AG08396 (cell line): ENCODE results near the gene ABHD12.
"Not testable (repeated sequence)": the region's sequence is repeated elsewhere in the genome, so short reads cannot be mapped to it uniquely, and the experiment has no call there.

Experiments used
- DNase-seq: peaks from one replicate; pipeline ENCODE4 v3.0.0; 2012; ENCODE audit warnings: low spot score, mixed read lengths

ABHD12 gene

DNA sequence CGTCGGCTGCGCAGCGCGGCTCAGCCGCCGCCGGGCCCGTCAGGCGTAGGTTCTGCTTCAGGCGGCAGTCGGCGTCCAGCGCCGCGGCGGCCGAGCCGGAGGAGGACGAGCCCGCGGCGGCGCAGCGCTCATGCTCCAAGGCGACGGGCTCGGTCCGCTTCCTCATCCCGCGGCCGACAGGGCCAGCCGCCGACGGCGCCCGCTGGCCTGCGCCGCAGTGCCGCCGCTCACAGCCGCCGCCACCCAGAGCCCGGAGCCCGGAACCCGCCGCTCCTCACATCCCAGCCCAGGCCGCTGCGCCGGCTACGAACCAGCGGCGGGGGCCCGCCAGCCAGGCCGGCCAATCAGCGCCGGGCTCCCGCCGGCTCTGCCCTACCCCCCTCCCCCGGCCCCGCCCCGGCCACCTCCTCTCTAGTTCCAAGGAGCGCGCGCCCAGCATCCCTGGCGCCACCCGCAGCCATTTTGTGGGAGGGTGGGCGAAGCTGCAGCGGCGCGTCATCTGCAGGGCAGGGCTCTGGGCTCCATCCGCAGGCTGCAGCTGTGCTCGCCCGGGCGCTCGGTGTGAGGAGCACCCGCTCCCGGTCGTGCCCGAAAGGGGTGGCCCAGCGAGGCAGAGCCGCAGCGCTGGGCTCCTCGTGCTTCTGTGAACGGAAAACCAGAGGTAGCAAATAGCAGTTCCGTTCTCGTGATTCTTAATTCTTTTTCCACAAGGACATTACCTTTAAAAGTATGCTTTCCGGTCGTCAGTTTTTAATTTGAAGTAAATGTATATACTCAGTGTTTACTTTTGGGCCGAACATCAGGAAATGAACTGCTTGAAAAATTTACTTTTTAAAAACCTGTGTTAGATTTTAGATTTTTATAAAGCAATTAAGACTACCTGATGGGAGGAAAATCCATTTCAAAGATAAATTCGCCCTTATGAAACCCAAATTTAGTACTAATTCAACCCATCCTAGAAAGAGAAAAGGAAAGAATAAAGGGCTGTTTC, at the start of gene ABHD12:
ABHD12 (minus strand) TSS at position 298 of the 991 bp plus-strand sequence; CDS start at position 166, 132 bp downstream.
- peak; percentile 97 for DNase-seq

DNA sequence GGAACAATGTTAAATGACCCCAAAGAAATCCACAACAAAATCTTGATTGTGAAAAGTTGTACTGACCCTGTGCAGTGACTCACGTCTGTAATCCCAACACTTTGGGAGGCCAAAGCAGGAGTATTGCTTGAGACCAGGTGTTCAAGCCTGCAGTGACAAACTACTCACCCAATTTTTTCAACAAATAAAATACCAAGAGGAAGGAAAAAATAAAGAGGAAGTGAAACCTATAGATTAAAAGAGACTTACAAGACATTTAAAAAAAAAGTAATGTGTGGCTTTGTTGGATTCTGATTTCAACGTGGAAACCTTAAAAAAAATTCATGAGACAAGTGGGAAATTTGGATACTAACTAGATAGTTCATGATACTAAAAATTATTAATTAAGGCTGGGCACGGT, 48.7 kb upstream of the ABHD12 start:
- DNase-seq, result no peak

DNA sequence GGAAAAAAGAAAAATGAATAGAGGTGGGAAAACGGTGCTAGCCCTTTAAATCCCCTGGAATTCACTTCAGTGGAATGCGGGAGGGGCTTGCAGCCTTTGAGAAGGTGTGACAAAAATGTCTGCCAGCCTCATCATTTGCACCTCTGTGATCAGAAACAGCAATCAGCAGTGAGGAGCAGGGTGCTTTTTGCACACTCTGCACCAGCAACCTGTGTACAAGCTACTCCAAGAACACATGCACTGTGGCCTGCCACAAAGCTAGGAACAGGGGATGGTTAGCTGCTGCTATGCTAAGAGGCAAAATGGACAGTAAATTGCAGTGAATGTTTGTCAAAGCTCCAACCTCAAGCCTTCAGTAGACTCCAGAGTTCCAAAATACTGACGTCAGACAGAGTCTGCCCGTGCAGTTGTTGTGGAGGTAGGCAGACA, 46.5 kb upstream of the ABHD12 start:
- DNase-seq, result no peak

DNA sequence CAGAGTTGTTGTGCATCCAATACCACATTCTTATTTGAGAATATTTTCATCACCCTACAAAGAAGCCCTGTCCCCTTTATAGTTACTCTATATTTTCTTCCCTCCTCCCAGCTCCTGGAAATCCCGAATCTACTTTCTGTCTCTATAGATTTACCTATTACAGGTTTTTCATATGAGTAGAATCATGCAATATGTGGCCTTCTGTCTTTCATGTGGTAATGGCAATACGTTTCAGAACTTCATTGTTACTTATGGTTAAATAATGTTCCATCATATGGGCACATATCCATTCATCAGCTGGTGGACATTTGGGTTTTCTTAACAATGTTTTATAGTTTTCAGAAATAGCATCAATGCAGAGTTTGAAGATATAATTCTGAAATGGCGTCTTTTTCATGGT, 33.9 kb upstream of the ABHD12 start:
- no peak for DNase-seq

DNA sequence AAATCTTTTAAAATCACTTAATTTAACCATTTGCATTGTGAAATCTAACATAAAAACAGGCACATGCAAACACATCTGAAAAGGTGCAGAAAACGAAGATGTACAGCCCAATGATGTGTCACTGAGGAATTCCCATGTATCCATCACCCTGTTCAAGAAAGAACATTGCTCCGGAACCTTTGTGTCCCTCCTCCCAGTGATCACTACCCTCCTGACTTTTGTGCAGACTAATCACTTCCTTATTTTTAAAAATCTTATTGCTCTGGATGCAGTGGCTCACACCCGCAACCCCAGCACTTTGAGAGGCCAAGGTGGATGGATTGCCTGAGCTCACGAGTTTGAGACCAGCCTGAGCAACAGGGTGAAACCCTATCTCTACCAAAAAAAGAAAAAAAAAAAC, 31.4 kb upstream of the ABHD12 start:
- DNase-seq, result no peak

DNA sequence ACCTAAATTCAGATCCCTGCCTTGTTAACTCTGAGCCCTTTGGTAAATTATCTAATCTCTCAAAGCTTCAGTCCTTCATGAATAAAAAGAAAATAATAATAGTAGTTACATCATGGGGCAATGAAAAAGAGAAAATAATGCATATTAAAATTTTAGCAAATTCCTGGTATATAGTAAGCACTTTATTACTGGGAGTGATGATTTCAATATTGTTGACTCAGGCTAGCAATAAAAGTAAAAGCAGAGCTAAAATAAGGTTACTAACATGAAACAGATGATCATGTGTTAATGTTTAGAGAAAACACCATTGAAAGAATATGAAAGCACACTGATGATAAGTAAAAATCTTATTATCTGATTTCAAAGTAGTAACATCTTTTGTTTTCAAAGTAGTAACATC, 30.5 kb upstream of the ABHD12 start:
- DNase-seq, result no peak

DNA sequence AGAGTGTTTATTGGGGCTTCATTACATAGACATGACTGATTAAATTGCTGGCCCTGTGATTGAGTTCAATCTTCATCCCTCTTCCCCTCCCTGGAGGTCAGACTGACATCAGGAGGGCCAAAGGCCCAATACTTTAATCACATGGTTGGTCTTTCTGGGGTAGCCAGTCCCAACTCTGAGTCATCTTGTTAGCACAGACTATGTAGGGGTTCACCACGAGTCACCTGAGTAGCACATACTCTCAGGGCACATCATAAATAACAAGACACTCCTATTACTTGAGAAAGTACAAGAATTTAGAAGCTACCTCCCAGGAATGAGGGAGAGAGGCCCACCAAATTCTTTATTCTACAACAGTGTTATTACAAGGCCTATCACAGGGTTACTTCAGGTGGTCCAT, 28.1 kb upstream of the ABHD12 start:
- peak; percentile 13 for DNase-seq

DNA sequence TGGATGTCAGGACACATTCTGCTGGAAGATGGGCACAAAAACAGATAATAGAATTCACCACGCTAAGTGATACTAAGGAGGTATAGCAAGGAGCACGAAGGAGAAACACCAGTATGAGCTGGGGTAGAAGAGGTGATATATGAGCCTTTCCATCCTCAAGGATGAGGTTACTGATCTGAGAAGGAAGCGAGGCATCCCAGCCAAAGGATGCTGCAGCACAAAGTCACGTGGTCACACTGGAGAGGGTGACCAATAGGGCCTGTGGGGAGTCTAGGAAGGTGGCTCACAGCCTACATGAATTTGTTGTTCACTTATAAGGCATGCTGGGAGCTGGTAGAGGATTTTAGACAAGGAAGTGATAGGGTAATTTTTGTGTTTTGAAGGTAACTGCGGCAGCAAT, 18.3 kb upstream of the ABHD12 start:
- DNase-seq, result no peak

DNA sequence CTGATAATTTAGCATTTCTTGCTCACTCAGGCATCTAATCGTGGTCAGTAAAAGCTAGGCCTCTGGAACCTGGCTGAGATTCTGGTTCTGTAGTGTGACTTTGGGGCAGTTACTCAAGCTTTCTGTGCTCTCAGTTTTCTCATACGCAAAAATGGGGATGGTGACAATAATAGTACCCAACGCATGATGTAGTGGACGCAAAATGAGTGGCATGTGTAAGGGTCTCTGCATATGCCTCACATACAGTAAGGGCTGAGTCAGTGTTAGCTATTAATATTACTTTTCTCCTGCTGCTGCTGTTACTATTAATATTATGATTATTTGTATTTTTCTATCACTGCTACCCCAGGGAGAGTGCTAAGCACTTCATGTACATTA, 17.5 kb upstream of the ABHD12 start:
- DNase-seq, result no peak

DNA sequence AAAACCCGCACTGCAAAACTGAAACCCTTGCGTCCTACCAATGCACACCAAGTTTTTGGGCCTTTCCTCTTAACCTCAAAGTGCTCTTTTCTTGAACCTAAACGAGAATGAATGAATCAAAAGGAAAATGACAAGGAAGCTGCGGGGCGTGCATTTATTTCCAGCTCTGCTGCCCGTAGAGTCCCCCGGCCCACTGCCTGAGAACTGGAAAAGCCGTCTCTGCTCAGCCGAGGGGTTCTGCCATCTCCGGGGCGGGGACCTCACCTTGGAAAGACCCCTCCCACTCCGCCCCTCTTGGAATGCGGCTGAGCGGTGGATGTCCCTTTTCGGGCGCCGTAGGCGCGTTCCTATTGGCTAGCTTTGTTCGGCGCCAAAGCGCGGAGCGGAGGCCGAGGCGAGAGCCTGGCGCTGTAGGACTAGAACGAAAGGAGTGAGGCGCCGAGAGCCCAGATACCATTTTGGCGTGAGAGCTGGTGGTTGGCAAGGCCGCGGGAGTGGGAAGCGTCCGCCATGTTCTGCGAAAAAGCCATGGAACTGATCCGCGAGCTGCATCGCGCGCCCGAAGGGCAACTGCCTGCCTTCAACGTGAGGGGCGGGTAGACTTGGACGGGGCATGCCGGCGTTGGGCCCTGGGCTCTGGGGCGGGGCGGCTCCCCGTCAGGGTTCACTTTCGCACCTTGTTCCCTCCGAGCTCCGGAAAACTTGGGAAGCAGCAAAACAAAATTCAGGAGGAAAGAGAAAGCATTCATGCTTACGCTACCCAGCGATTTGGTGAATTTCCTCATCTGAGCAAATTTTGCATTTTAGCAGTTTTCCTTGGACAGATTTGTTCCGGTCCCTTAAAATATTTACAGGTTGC, 16.9 kb upstream of the ABHD12 start, which contains the start of gene GINS1:
GINS1 (plus strand) TSS at position 363 of the 859 bp plus-strand sequence; CDS start at position 511, 148 bp downstream.
- peak; percentile 91 for DNase-seq

DNA sequence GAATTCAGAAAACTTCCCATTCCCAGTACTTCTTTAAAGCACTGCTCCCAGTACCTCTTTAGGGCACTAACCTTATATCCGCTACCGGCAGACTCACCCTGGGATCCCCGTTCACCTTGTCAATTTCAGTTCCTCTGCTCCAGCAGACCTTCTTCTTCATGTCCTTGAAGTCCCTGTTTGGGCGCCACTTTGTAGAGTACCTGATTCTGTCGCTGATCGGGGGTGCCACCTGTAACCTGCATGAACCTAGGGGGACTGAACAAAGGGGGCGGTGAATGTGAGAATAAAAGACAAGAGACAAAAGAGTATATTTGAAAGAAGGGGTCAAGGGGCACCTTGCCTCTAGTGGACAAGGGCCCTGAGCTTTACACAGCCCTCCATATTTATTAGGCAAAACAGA, 11.9 kb upstream of the ABHD12 start:
- no peak for DNase-seq

DNA sequence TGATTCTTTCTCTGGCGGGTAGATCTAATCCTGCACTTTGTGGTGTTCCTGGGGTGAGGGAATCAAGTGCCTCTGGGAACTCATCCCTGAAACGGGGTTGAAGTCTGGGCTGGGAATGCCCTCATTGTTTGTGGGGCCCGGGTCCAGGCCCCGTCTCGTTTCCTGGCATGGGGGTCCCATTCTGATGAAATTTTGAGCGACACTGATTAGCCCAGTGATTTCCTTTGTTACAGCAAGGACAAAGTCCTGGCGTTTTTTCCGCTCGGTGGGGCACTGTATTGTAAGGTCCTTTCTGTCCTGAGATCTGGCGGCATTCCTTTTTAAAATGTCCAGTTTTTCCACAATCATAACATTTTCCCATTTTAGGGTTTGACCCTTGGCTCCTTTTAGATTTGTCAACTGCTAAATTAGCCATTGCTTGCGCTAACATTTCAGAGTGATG, 9.7 kb upstream of the ABHD12 start:
- DNase-seq, result not testable (repeated sequence)

DNA sequence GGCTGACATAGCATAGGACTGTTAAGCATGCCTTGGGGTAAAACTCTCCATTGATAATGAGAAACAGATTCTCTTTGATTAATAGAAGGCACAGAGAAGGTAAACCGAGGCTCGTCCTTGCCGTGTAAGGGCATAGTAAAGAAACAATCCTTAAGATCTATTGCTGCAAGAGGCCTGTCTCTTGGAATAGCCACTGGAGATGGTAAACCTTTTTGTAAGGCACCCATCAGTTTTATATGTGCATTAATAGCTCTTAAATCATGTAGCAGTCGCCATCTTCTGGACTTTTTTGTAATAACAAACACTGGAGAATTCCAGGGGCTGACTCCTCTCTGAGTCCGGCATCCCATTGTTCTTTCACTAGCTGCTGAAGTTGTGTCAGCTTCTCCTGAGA, 8.4 kb upstream of the ABHD12 start:
- DNase-seq, result peak; percentile 68

DNA sequence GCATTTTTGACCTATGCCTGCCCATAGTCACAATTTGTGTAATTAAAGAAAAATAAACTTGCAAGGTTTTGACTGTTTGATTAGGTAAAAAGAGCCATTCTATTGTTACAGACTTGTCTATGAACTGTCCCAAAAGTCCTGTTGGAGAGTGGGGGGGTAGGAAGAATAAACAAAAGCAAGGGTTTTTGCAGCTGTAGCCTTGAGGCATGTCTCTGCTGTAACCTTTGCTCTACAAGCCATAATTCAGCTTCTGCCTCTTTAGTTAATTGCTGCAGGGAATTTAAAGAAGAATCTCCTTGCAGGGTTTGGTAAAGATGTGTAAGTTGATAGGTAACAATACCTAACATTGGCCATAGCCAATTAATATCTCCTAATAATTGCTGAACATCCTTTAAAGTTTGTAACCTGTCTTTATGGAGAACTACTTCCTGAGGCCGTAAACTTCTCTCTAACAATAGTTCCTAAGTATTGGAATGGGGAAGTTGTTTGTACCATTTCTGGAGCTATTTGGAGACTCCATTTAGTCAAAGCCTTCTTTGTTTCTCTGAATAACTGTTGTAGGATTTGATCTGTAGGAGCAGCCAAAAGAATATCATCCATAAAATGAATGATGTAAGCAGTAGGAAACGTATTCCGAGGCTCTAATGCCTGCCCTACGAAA, 7.9 kb upstream of the ABHD12 start:
- no peak for DNase-seq

DNA sequence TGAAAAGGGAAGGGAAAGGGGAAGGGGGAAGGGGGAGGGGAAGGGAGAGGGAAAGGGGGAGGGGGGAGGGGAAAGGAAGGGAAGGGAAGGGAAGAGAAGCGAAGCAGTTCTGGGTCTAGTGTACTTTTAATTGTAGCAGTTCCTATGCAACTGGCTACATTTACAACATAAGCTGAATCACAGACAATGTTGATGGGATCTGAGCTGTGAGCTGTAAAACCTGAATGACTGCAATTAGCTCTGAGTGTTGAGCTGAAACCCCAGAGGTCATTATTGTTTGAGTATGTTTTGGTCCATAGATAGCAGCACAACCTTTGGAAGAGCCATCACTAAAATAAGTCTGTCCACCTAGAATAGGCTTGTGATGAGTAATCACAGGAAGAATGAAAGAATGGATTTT, 7.2 kb upstream of the ABHD12 start:
- DNase-seq, result no peak

DNA sequence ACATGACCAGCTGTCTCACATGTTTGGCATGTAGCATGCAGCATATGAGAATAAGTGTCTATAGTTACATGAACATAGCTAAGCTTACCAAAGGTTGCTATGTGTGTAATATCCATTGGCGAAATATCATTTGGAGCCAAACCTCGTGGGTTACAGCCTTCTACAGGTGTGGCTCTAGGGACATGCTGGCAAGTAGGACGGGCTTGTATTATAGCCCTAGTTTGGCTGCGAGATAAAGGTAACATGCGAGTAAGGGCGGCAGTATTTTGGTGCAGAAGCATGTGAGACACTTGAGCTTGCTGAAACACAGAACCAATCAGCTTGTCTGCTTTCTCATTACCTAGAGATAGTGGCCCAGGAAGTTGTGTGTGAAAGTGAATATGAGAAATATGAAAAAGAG, 6.5 kb upstream of the ABHD12 start:
- no peak for DNase-seq

DNA sequence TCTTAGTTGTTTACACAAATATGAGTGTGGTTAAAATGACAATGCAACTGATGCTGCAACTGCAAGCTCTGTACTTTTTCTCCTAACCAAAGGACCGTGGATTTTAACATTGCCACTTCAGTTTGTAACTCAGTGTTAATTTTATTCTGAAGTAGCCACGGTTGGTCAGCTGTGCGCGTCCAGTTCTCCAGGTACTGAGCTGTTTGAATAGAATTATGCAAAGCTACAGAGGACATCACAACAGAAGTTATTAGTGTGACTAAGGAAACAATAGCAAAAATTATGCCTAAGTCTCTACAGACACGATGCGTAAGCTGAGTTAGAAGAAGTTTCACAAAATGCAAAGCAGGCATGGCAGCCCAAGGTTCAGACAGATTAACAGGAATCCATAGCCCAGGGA, 4.4 kb upstream of the ABHD12 start:
- DNase-seq, result no peak

DNA sequence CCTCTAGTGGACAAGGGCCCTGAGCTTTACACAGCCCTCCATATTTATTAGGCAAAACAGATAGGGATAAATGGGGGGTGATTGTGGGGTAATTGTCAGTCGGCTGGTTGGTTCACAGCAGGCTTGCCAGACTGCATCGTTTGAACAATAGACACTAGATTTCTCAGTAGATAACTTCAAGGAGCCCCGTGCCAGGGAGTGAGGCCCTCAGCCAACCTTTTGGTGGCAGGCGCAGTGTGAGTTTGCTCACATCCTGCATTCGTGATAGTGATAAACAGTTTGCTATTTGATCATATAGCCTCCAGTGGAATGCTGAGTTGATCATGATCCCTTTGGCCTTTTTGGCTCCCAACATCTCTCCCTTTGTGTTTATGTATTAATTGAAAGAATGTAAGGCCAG, 3.6 kb upstream of the ABHD12 start:
- no peak for DNase-seq

DNA sequence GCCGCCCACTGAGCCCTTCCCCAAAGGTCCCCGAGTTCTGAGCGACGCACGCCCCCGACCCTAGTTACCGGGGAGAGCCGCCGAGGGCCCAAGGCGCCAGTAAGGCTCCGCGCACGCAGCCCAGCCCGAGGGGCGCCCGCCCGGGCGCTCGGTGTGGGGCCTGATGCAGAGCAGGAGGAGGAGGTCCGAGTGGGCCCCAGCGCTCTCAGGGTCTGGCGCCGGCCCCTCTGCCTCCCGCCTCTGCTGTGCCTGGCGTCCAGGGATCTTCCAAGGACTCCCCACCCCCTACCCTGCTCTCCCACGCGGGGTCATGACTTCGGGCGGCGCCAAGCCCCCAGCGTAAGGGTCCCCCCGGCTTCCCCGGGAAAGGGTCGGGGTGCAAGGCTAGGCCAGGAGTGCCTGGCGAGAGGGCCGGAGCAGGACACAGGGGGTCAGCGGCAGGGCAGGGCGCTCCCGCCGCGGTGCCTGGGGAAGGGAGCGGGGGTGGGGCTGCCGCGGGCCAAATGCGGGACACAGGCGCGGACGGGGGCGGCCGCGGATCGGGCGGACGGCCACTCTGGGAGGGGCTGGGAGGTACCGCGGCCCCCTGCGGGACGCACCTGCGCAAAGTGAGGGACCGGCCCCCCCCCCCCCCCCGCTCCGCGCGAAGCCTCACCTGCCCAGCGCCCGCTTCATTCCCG, 637 bp downstream of the ABHD12 start:
- peak; percentile 48 for DNase-seq

DNA sequence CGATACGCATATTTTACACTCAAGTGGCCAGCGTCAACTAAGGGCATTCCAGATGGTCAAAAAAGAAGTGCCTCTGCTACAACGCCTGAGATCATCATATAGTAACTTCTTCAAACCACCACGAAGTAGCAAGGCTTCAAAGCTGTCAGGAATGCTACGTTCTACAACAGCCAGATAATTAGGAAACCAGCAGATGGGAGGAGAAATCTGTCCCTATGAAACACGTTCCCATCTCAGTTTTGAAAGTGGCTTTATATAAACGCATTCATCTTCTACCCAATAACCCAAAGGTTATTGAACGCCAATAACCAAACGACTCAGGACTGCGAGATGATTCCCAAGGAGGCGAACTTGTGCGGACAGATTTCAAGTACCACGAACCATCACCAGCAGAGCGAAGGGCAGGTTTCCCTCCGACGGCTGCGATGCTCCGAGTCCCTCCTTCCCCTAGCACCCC, 1.2 kb downstream of the ABHD12 start:
- peak; percentile 39 for DNase-seq

DNA sequence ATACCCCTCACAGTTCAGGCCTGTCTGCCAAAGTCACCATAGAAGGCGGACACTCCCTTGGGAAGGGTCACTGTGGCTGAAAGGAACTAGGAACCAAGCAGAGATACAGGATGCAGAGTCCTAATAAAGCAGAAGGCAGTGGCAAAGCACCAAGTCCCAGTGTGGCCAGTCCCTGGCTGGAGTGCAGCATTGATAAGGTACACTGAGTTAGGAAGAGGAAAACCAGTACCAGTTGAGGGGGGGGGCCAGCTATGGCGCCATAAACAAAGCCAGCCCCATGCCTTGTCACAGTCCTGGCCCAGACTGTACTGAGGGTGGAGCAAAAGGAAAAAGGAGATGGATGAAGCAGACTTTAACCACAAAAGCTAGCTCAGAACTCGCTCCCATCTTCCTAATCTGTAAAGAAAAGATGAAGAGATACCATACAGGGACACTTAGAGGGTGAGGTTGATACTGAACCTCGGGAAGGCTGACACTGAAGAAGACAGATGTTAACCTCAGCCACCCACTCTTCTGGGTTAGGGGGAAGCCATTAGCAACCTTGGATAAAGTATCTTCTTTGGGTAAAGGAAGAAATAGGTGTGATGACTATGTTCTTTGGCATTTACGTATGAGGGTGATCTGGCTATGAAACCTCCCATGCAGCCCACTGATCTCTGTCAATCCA, 7.8 kb downstream of the ABHD12 start:
- DNase-seq, result no peak
